Dedifferentiated amniotic fluid mesenchymal stem cell (primary cell): ENCODE data around the gene STK38.
A peak's percentile ranks its signal among the peaks of the same experiment; 100 is the strongest.
"Not testable (repeated sequence)": the region's sequence is repeated elsewhere in the genome, so short reads cannot be mapped to it uniquely, and the experiment has no call there.

Experiments
- DNase-seq: peaks from one replicate; pipeline ENCODE4 v3.0.0-alpha.2; 2016; ENCODE audit errors: extremely low spot score

Gene STK38

DNA sequence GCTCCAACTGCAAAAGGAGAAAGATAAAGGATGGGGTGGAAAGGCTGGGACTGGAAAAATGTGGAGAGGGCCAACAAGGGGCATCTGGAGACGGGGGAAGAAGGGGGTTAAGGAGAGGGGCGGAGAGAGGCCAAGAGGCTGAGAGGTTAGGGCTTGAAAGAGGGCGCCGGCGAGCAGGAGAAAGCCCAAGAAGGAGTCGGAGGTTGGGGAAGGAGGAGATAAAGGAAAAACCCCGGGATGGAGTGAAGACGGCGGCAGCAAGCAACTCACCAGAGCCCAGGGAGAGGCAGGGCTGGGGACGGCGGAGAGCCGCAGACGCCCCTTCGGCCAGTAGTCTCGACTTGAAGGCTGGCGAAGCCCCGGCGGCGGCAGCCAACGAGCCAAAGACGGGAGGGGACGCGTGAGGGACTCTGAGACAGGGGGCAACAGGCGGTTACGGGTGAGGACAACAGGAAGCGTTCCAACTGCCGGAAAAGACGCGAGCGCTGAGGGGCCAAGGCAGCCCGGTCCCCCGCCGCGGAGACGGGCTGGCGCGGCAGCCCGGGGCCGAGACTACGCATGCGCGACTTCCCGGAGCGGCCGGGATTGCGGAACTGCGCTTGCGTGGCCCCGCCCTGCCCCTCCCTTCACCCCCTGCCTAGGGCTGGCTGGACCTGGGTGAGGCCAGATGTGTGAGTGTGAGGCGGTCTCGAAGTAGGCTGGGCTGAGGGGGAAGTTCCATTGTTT is at the start of gene STK38:
Gene STK38 (minus strand): TSS at position 560 of the 726 bp plus-strand sequence. CDS start 7,277 bp downstream, outside the sequence.
- DNase-seq = peak; percentile 58

DNA sequence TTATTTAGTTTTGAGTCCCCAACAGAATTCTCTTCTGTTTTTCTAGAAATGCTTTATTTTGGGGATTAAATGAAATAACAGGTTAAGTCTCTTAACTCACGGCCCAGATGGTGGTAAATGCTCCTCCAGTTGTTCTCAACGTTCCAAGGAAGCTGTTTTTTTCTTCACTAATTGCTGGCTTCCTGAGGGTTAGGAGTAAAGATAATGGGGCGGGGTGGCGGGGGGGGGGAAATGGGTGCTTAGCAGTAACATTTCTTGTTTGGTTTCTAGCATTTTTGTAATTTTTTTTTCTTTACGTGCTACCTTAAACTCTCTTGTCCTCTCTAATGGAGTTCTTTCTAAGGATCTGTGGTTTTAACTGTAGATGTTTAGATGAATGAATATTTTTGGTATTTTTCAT is 49.1 kb upstream of the STK38 start:
- peak; percentile 24 for DNase-seq

- peak; percentile 38 for DNase-seq
Measured at GRCh38 chr6:36594816-36595643, 47.8 kb upstream of the STK38 start.

GRCh38 chr6:36594029-36594815 is 46.9 kb upstream of the STK38 start, which contains the start of gene SRSF3:
Gene SRSF3 (plus strand): TSS chr6:36594362. CDS start chr6:36596763, 2,401 bp downstream.
- peak; percentile 96 for DNase-seq

DNA sequence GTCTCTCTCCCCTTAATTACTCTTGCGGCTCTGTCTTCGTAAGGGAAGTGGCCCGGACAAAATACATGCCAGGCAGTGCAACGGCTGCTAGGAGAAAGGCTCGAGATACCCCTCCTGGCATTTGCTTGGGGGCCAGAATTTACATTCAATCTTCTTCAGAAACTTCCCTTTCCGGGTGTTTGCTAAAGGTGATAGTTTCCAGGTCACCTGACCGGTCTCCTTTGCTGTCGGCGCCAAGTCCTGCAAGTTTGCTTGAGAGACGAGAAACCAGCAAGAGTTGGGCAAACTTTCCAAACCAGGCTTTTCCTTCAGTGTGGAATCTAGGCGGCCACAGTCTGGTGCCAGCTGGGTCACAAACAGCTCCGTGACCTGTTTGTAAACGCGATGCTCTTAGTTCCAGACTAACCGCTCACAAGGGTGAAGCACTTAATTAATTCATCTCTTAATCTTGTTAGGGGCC is 46.3 kb upstream of the STK38 start:
- no peak for DNase-seq

DNA sequence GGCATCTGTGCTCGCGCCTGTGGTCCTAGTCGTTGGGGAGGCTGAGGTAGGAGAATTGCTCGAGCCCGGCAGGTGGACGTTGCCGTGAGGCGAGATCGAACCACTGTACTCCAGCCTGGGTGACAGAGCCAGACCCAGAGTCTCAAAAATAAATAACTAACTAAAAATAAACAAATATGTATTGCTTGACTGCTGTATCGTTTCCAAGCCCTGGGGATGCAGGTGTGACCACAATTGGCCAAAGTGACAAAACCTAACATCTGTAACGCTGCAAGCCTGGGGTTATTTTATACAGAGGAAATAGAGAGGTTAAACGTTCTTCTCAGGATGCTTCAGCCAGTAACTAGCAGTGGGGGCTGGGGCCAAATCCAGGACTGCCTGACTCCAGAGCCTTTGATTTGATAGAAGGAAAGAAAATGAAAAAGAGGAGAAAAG is 45.0 kb upstream of the STK38 start:
- no peak for DNase-seq

DNA sequence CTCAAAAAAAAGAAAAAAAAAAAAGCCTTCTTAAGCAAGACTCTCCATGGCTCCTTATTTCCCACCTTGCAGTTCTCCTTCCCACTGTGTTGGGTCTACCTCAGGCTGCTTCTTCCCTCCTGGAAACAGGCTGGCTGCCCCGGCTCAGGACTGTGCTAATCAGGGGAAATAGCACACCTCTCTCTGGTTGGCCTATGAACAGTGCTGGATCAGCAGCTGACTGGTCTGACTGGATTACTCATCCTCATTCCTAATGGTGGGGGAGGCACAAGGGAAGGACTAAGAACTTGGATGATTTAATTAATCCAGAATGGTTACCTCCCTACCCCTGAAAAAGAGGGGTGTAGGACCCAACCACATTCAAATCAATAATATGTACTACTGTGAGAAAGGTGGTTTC is 43.0 kb upstream of the STK38 start:
- DNase-seq = peak; percentile 42

DNA sequence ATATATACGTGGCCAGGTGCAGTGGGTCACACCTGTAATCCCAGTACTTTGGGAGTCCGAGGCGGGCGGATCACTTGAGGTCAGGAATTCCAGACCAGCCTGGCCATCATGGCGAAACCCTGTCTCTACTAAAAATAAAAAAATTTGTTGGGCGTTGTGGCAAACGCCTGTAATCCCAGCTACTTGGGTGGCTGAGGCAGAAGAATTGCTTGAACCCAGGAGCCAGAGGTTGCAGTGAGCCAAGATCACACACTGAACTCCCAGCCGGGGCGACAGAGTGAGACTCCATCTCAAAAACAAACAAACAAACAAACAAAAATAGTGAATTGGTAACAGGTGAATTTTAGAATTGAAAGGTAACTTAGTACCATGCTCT is 41.7 kb upstream of the STK38 start:
- not testable (repeated sequence) for DNase-seq

DNA sequence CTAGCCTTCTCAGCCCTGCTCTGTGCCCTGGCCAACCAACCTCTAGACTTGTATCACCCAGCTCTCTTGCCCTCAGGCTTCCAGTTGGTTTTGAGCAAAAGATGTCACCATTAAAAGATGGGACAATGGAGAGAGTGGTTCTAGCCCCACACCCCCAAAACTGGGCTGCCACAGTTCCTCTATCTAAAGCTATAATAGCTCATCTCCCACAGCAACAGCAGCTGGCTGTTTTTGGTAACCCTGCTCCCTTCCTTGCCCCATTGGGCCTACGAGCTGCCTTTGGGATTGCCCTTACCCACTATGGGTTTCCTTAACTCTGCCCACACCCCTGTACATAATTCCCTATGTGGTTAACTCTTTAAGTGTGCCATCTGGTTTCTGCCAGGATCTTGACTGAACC is 39.3 kb upstream of the STK38 start:
- no peak for DNase-seq

- DNase-seq = no peak
Measured at GRCh38 chr6:36581716-36582115, 34.4 kb upstream of the STK38 start.

- no peak for DNase-seq
Measured at GRCh38 chr6:36580184-36580526, 32.9 kb upstream of the STK38 start.

GRCh38 chr6:36578431-36578830 is 31.2 kb upstream of the STK38 start:
- DNase-seq = no peak

DNA sequence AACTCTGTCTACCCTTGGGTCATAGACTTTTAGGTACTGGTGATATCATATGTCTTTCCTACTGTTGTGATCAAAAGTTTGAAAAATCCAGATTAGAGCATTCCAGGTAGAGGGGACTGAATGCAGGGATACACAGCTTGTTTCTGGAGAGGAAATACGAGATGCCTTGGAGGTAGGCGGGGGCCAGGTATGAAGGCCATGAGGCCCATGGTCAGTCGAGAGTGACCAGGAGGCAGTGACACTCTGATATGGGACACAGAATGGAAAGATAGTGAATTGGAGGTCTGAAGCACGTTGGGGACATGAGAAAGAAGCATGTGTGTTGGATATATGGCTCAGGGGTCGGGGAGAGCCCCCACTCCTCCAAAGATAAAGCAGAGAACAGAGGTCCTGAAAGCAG is 30.8 kb upstream of the STK38 start:
- no peak for DNase-seq

GRCh38 chr6:36577301-36577700 is 30.0 kb upstream of the STK38 start:
- DNase-seq = peak; percentile 86

DNA sequence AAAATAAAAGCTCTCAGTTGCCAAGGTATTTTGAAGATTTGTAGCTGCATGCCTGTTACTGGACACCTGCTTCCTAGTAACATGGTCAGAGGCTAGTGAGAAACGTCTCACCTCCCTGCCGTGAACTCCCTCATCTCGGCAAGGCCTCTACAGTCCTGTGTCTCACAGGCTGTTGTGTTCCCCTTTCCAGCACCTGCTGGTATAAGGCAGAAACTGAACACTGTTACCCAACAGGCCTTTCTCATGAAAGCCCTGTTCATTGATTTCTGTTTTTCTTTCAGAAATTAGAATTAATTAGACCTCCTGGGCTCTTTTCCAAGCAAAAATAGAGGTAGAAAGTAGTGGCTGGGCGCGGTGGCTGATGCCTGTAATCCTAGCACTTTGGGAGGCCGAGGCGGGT is 29.3 kb upstream of the STK38 start:
- no peak for DNase-seq

DNA sequence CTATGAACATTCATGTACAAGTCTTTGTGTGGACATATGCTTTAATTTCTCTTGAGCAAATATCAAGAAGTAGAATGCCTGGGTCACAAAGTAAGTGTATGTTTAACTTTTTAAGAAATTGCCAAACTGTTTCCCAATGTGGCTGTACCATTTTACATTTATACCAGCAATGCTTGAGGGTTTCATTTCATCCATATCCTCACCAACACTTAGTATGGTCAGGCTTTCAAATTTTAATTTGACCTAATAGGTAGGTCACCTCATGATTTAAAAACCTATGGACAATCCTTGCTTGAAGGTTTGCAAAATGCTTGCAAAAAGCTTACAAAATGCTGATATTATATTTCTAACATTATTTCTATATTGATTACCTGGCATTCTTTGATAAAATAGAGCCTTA is 27.4 kb upstream of the STK38 start:
- no peak for DNase-seq

GRCh38 chr6:36572353-36573311 is 25.4 kb upstream of the STK38 start:
- not testable (repeated sequence) for DNase-seq

GRCh38 chr6:36571122-36572043 is 24.1 kb upstream of the STK38 start:
- no peak for DNase-seq

DNA sequence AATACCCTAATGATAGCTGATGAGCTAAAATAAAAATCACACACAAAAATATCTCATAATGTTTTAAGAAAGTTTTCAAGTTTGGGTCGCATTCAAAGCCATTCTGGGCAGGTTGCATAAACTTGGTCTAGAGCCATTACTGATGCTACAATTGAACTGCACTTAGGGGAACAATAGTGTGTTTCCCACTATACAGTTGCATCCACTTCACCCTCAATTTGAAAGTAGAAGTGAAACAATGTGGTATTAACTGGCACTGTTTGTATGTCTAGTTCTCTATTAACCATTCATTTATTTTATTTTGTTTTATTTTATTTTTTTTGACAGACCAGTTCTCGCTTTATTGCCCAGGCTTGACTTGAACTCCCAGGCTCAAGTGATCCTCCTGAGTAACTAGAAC is 23.0 kb upstream of the STK38 start:
- no peak for DNase-seq

DNA sequence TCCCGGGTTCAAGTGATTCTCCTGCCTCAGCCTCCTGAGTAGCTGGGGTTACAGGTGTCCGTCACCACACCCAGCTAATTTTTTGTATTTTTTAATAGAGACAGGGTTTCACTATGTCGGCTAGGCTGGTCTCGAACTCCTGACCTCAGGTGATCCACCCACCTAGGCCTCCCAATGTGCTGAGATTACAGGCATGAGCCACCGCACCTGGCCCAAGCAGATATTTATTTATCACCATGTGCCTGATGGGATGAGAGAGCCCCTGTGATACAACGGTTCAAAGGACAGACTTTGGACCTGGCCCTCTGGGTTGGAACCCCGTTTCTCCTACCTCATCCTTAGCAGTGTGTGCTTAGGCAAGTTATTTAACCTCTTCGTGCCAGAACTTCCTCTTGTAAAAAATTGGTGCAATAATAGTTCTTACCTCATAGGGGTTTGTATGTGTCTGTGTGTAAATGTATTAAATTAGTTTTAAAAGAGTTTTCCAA is 19.2 kb upstream of the STK38 start:
- DNase-seq = no peak
